ENCODE data around the gene ACSL6. TPM values are rescaled to one million over a fixed set of nuclear protein-coding genes. Genes with fewer than 3 reads are reported as not detected.

ACSL6 gene
- total RNA-seq, 1 experiment from 2014 or later = 0.46 TPM

DNA sequence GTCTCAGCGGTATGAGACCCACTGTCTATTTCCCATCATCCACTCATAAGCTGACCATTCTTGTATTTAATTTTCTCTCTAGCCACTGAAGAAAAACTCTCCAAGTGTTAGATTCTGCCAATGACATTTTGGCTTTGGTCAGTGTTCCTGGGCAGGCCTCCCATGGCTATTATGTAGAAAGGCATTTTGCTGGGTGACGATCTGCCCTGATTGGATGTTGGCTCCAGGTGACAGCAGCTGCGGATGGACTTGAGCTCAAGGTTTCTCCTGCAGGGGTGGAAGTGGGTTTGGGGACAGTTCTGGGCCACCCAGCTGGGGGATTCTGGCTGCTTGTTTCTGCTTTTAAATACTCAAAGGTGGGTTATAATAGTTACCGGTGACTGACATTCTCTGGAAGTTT is 31.6 kb downstream of the ACSL6 start:
- no peak for DNase-seq (ENCODE audit: low spot score)

- DNase-seq (ENCODE audit: low spot score) = no peak
Measured at GRCh38 chr5:131977212-131977604, 34.2 kb downstream of the ACSL6 start.

DNA sequence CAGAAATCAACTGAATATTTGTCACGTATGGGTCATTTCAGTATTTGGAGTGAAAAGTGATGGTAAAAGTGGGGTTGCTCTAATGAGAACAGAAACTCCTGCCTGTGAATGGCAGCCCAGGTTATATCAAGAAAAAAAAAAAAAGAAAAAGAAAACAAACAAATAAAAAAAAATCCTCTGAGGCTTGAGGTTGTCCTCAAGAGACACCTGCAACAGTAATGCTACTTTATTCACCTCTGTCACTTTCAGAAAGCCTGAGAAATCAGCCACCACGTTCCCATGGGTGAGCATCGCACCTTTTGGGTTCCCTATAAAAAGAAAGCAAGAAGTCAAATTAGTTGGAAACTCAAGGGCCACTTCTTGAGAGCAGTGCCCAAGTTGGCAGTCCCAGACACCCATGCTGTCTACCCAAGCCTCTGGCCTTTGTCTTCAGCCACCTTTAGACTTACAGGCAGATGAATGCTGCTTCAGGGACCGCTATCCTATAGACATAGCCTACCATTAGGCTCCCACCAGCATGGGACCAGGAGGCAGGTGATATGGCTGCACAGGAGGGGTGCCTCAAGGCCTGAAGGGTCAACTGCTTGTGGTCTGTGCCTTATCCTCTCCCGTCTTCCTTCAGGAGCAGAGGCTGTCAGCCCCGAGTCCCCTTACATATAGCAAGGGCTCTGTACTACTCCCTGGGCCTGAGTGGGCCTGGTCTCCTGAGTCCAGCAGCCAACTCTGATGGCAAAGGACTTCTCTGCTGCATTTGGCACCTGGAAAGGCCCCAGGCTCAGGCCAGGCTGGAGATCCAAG is 34.8 kb downstream of the ACSL6 start:
- DNase-seq (ENCODE audit: low spot score) = no peak

DNA sequence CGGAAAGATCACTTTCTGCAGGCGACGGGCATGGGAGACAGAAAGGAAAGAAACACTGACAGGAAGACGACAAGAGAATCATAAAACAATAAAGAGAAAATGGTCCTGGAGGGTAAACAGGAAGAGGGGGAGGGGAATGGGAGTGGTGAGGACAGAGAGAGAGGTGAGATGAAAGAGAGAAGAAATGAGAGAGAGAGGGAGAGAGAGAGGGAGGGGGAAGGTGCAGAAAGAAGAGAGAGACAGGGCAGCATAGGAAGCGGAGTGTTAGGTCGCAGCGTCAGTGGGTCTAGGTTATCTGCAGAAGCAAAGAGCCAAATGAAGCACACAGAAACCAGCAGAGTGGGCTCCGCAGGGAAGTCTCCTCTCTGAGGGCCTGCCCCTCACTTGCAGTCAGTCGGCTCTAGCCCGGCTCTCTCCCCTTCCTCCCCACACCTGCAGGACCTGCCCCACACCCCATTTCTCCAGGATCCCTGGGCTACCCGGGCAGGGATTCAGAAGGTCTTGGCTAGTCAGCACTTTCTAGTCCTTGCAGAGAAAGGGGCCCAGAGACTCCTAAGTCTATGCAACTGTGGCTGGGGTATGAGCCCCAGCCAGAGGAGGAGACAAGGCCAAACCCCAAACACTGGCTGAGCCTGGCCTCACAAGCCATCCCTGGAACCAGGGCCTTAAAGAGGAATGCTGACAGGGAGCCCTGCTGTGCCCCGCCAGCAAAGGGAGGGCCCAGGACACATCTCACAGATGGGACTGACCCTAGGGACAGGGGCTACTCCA is 36.3 kb downstream of the ACSL6 start:
- no peak for DNase-seq (ENCODE audit: low spot score)

- DNase-seq (ENCODE audit: low spot score) = no peak
Measured at GRCh38 chr5:131974622-131974955, 36.9 kb downstream of the ACSL6 start.

DNA sequence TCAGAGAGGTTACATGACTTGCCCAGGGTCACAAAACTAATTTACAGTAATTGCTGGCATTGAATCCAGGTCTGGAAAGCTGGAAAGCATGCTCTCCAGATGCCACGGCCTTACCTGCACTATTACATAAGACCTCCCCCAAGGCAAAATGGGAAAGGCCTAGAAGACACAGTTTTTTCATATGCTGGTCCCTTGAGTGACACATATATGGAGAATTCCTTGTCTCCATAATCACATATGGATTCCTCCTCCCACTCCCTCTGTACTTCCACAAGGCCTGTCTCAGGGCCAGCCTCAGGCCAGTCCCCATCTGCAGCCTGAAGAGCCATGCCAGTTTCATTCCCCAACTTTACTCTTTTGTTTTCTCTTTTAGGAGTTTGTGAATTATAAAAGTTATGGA is 37.4 kb downstream of the ACSL6 start:
- no peak for DNase-seq (ENCODE audit: low spot score)

DNA sequence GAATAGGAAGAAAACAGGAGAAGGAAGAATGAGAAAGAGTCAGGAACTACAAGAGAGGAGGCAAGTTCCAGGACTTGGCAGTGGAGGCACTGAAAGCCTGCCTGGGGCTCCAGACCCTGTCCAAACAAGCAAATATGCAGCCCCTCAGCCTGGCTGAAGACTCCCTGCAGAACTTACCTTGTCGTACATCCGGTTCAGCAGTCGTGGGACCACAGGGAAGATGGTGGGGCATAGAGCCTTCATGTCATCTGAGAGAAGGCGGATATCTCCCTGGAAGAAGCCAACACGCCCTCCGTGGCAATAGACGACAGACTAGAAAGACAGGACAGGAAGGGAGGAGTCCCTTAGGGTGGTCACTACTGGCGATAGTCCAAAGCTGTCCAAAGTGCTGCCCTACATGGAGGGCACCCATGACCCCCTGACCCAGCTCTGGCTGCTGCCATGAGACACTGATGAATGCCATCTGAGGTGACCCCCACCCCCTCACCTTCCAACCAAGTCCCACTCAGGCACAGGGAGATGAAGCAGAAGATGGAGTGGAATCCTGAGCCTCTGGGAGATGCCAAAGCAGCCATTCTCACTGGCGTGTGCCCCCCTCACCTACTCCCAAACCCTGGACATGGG is 38.3 kb downstream of the ACSL6 start:
- DNase-seq (ENCODE audit: low spot score) = no peak

- no peak for DNase-seq (ENCODE audit: low spot score)
Measured at GRCh38 chr5:131968396-131968954, 43.0 kb downstream of the ACSL6 start.

DNA sequence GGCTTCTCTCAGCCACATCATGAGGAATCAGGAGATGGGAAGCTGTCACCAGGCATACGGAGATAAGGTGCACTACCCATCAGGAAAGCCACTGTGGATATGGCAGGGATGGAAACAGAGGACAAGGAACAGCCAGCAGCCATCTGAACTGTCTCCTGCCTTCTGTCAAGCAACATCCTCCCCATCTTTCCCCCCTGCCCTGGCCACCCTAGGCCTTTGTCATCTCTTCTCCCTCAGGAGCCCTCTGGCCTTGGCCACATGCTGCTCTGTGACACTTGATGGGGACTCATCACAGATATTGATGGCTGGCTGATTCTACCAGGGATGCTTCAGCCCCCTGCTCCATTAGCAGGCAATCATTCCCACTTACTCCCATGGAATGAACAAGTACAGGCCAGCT is 44.9 kb downstream of the ACSL6 start:
- no peak for DNase-seq (ENCODE audit: low spot score)

- DNase-seq (ENCODE audit: low spot score) = no peak
Measured at GRCh38 chr5:131965826-131966415, 45.5 kb downstream of the ACSL6 start.

GRCh38 chr5:131959906-131960305 is 51.6 kb downstream of the ACSL6 start:
- DNase-seq (ENCODE audit: low spot score) = no peak

GRCh38 chr5:131959136-131959535 is 52.3 kb downstream of the ACSL6 start:
- DNase-seq (ENCODE audit: low spot score) = no peak

DNA sequence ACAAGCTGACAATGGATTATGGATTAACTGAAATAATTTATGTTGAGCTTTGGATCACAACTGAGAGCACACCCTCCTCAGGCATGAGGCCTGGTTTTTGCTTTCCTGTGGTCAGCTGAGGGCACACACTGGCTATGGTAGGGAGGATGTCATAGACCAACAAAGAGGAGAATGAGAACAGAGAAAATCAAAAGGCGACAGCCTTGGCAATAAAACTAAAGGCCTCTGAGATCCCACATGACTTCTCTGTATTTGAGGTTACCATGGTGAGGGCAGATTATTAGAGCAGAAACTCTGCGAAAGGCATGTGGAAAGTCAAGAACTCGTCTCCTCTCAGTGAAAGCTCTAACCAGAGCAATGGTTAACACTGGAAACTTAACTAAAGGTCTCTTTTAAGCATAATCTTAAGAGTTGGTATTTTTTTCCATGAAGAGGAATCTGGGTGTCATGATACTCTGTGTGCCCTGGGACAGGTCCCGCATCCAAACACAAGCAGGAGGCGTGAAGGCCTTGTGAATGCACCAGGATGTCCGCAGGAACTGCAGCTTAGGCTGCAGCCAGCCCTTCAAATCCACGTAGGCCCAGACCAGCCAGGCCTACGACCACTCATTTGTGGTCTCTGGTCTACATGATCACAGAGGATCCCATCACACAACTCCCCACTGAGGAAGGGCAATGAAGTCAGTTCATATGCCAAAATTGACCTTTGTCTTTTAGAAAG is 53.6 kb downstream of the ACSL6 start:
- no peak for DNase-seq (ENCODE audit: low spot score)

GRCh38 chr5:131953969-131954368 is 57.5 kb downstream of the ACSL6 start:
- DNase-seq (ENCODE audit: low spot score) = no peak

DNA sequence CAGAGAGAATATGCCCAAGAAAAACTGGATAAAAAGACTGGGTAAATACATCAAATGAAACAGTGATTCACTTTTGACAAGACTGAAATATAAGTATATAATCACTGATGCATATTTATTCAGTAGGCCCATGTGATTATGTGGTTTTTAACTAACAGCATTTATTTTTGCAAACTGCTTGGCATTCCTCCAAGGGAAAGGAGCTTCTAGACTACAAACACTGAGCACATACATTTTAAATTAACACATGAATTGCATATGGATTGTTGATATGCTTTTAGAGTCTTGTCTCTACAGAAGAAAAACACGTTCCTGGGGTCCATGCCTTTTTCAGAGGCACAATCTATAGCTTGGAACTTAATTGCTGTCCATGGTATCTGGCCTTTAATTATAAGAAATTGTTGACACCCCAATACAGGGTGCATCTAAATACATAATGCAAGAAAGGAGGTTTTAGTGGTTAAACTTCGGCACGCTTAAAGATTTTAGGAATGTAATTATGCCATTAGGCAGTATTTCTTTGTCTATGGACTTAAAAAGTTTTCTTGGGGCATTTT is 59.1 kb downstream of the ACSL6 start:
- no peak for DNase-seq (ENCODE audit: low spot score)

GRCh38 chr5:131950706-131951105 is 60.8 kb downstream of the ACSL6 start:
- DNase-seq (ENCODE audit: low spot score) = no peak

GRCh38 chr5:131947445-131947844 is 64.0 kb downstream of the ACSL6 start:
- DNase-seq (ENCODE audit: low spot score) = no peak

- no peak for DNase-seq (ENCODE audit: low spot score)
Measured at GRCh38 chr5:131945551-131946168, 65.8 kb downstream of the ACSL6 start, which contains the start of gene MEIKIN. TSS of gene MEIKIN (minus strand) at chr5:131945663. CDS start at chr5:131945505, 158 bp downstream.

DNA sequence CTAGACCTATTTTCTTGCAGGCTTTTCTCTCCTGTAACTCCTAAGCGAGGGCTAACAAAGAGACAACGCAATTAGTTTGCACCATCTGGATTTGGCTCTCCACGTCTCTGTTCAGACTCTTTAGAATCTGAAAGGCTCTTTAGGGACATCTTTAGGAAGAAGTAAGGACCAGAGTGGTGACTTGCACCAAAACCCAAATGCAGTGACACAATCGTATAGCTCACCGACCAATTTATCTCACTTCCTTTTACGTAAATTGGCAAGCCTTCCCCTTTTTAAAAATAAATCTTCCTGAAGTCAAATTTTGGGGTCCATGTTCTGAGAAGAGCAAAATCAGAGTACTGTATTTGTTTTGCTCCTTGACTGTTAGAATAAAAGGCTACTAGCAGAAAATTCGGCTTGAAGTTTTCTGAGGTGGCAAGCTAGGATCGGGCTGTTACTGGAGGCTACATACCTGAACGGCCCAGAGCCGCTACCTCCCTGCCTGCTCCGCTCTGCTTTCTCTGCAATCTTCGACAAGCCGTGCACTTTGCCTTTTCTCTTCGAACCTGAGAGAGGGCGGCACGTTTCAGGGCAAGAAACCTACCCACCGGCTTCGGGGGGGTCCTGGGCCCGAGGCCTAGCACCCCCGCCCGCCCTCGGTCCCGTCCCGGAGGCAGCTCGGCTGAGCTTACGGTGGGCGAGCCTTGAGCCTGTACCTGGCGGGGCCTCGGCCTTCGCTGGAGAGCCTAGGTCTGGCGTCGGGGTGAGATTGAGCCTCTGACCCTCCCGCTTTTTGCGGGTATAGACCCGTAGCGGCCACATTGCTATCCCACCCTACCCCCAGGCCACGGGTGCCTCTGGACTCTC is 66.5 kb downstream of the ACSL6 start:
- DNase-seq (ENCODE audit: low spot score) = no peak

- DNase-seq (ENCODE audit: low spot score) = no peak
Measured at GRCh38 chr5:131943916-131944315, 67.5 kb downstream of the ACSL6 start.
